Tibial nerve (tissue), 4 donors: ENCODE data around the gene DTX3. TPM values are rescaled to one million over a fixed set of nuclear protein-coding genes. Genes with fewer than 3 reads are reported as not detected.

Experiments used
- DNase-seq, 2 donors: peaks; one replicate each; pipeline ENCODE4 v3.0.0-alpha.2; 2019; ENCODE audit warnings: low spot score in 2 of 2
- H3K27ac ChIP-seq, 4 donors: fragments of 200-600 bp; sonication (generic) in 3 of 4; one replicate each; pipeline ENCODE4 v1.5.1; 2017 to 2019; ENCODE audit warnings: mild to moderate bottlenecking in 1 of 4
- H3K27me3 ChIP-seq, 2 donors: fragments of 200-600 bp; sonication (generic) in 1 of 2; one replicate each; pipeline versions ENCODE4 v1.5.1 to v1.6.0; 2017 to 2019
- H3K36me3 ChIP-seq, 3 donors: fragments of 200-600 bp; sonication (generic); one replicate each; pipeline ENCODE4 v1.5.1; 2018 to 2019
- H3K4me1 ChIP-seq, 4 donors: fragments of 200-600 bp; sonication (generic) in 3 of 4; one replicate each; pipeline ENCODE4 v1.5.1; 2017 to 2019
- H3K4me3 ChIP-seq, 4 donors: fragments of 200-600 bp; sonication (generic) in 3 of 4; one replicate each; pipeline ENCODE4 v1.5.1; 2017 to 2019; ENCODE audit warnings: mild to moderate bottlenecking in 1 of 4, moderate library complexity in 1 of 4
- H3K9me3 ChIP-seq, 4 donors: fragments of 200-600 bp; sonication (generic) in 3 of 4; one replicate each; pipeline ENCODE4 v1.5.1; 2017 to 2019
- CTCF ChIP-seq, 5 experiments: fragments of 200-600 bp in 3 of 5; fragments of 450-650 bp in 2 of 5; sonication (generic) in 3 of 5; IDR thresholded peaks; one replicate each; pipeline ENCODE4 v1.5.1; 2016 to 2019; ENCODE audit warnings: antibody characterized with exemption in 5 of 5, mild to moderate bottlenecking in 3 of 5, moderate library complexity in 2 of 5
- EP300 ChIP-seq, 2 donors: sonication (generic); formaldehyde crosslinking; IDR thresholded peaks; one replicate each; pipeline ENCODE4 v1.6.1; 2017; ENCODE audit warnings: antibody characterized with exemption in 2 of 2, mild to moderate bottlenecking in 1 of 2
- POLR2A ChIP-seq, 2 donors: fragments of 450-650 bp; IDR thresholded peaks; one replicate each; pipeline ENCODE4 v1.6.1; 2017; ENCODE audit warnings: antibody characterized with exemption in 2 of 2, mild to moderate bottlenecking in 2 of 2, moderate library complexity in 2 of 2
- WGBS, 2 donors: methylation state at CpG; one replicate each; pipeline ENCODE4 v1.1.5; 2018; 5-methylcytosine and 5-hydroxymethylcytosine counted together
- total RNA-seq, 4 donors: library from RNA; depleted of rRNA; stranded (reverse); fragments of >200 nt; gene quantifications; one replicate each; pipeline ENCODE4 v1.1.0, GENCODE V29; 2016

The DTX3 gene
- total RNA-seq, 4 donors from 2014 or later, result 19.0 to 33.1 (median 28.1) TPM

GRCh38 chr12:57623811-57624390, 19.3 kb downstream of the DTX3 start:
- peaks cover 0 to 28% (median 19%) of the 10 kb centered on the region in 4 donors for H3K4me1 ChIP-seq
- no peak for TF ChIP-seq EP300 (IDR thresholded peaks at IDR 0.05)
- 57 to 71% methylated on average over 5 of the region's 5 CpGs for WGBS, 2 donors
- H3K9me3 ChIP-seq, result no peaks in the 10 kb centered on the region
- peaks cover 0 to 20% (median 0%) of the 10 kb centered on the region in 3 donors for H3K36me3 ChIP-seq
- DNase-seq, result no peak
- H3K27ac ChIP-seq, result no peak overlapping the region
- no peak overlapping the region for H3K4me3 ChIP-seq
- peaks cover 0 to 53% of the 10 kb centered on the region in 2 donors for H3K27me3 ChIP-seq

- H3K27me3 ChIP-seq, result peaks cover 0 to 47% of the 10 kb centered on the region in 2 donors
- peaks cover 0 to 20% (median 0%) of the 10 kb centered on the region in 3 donors for H3K36me3 ChIP-seq
- H3K4me3 ChIP-seq, result no peak overlapping the region
- WGBS, 2 donors, result 73 to 77% methylated on average over 7 to 8 of the region's 8 CpGs
- H3K9me3 ChIP-seq, result no peaks in the 10 kb centered on the region
- TF ChIP-seq POLR2A (IDR thresholded peaks at IDR 0.05) (no peak), CTCF (IDR thresholded peaks at IDR 0.05) (no peak), EP300 (IDR thresholded peaks at IDR 0.05) (no peak)
- peaks cover 0 to 28% (median 17%) of the 10 kb centered on the region in 4 donors for H3K4me1 ChIP-seq
- H3K27ac ChIP-seq, result no peak overlapping the region
- no peak for DNase-seq
Observed at GRCh38 chr12:57624441-57625220, 20.0 kb downstream of the DTX3 start.

GRCh38 chr12:57625261-57626032, 20.8 kb downstream of the DTX3 start:
- no peak overlapping the region for H3K4me3 ChIP-seq
- peaks cover 0 to 39% of the 10 kb centered on the region in 2 donors for H3K27me3 ChIP-seq
- peaks cover 0 to 20% (median 0%) of the 10 kb centered on the region in 3 donors for H3K36me3 ChIP-seq
- TF ChIP-seq CTCF (IDR thresholded peaks at IDR 0.05), result no peak
- no peak for TF ChIP-seq EP300 (IDR thresholded peaks at IDR 0.05)
- TF ChIP-seq POLR2A (IDR thresholded peaks at IDR 0.05), result no peak
- no peak for DNase-seq
- WGBS, 2 donors, result 78 to 81% methylated on average over 12 of the region's 12 CpGs
- H3K4me1 ChIP-seq, result peaks cover 0 to 26% (median 19%) of the 10 kb centered on the region in 4 donors
- no peak overlapping the region for H3K27ac ChIP-seq
- no peaks in the 10 kb centered on the region for H3K9me3 ChIP-seq

GRCh38 chr12:57626111-57626920, 21.7 kb downstream of the DTX3 start:
- 43 to 49% methylated on average over 12 to 13 of the region's 13 CpGs for WGBS, 2 donors
- Histone ChIP-seq H3K27ac (no peak overlapping the region), H3K4me1 (peaks cover 0 to 24% (median 17%) of the 10 kb centered on the region in 4 donors), H3K36me3 (peaks cover 0 to 20% (median 0%) of the 10 kb centered on the region in 3 donors), H3K4me3 (no peak overlapping the region), H3K9me3 (no peaks in the 10 kb centered on the region), H3K27me3 (peaks cover 0 to 30% of the 10 kb centered on the region in 2 donors)
- TF ChIP-seq EP300 (IDR thresholded peaks at IDR 0.05), result no peak
- no peak for TF ChIP-seq CTCF (IDR thresholded peaks at IDR 0.05)
- no peak for TF ChIP-seq POLR2A (IDR thresholded peaks at IDR 0.05)
- DNase-seq, result no peak

- no peaks in the 10 kb centered on the region for H3K9me3 ChIP-seq
- H3K4me1 ChIP-seq, result peaks cover 0 to 23% (median 17%) of the 10 kb centered on the region in 4 donors
- no peak overlapping the region for H3K27ac ChIP-seq
- no peak overlapping the region for H3K4me3 ChIP-seq
- peaks cover 0 to 20% (median 0%) of the 10 kb centered on the region in 3 donors for H3K36me3 ChIP-seq
- TF ChIP-seq EP300 (IDR thresholded peaks at IDR 0.05) (no peak), POLR2A (IDR thresholded peaks at IDR 0.05) (no peak), CTCF (IDR thresholded peaks at IDR 0.05) (no peak)
- H3K27me3 ChIP-seq, result peaks cover 0 to 23% of the 10 kb centered on the region in 2 donors
- 53 to 55% methylated on average over 9 of the region's 9 CpGs for WGBS, 2 donors
- DNase-seq, result no peak
Observed at GRCh38 chr12:57626921-57627445, 22.4 kb downstream of the DTX3 start.
